Naive thymus-derived CD8-positive, alpha-beta T cell (primary cell): ENCODE results near the gene MED16. TPM values are rescaled to one million over a fixed set of nuclear protein-coding genes. Genes with fewer than 3 reads are reported as not detected.

ENCODE experiments used
- ATAC-seq, 2 donors: fragments of 150-1000 bp; cut with Tn5 transposase in 1 of 2; sonication (Bioruptor Pico), chemical (Tn5 transposase) in 1 of 2; 1 replicate in 1 of 2; 2 replicates in 1 of 2; pipeline ENCODE4 v1.10.0; 2021; ENCODE audit warnings: mild to moderate bottlenecking in 2 of 2, moderate library complexity in 2 of 2
- POLR2A ChIA-PET: fragments of 350-600 bp; sonication (Branson Sonifier 250); formaldehyde crosslinking; loops from one replicate; lab custom pipeline; 2021; ENCODE audit warnings: antibody characterized with exemption; lab: Charles Lee
- DNase-seq, 10 donors: peaks; one replicate each; pipeline versions ENCODE4 v3.0.0 to v3.0.0-alpha.2; 2020 to 2022
- H3K27ac Mint-ChIP-seq, 10 donors: one replicate each; pipeline ENCODE4 v1.8.0; 2020 to 2022; ENCODE audit warnings: mild to moderate bottlenecking in 10 of 10, mixed read lengths in 10 of 10, moderate library complexity in 4 of 10, inconsistent platforms in 1 of 10
- H3K27me3 Mint-ChIP-seq, 5 donors: one replicate each; pipeline ENCODE4 v1.8.0; 2021 to 2022; ENCODE audit warnings: mixed read lengths in 5 of 5
- H3K36me3 Mint-ChIP-seq, 3 donors: one replicate each; pipeline ENCODE4 v1.8.0; 2020 to 2022; ENCODE audit warnings: mixed read lengths in 3 of 3, mild to moderate bottlenecking in 2 of 3, inconsistent platforms in 1 of 3
- H3K4me1 Mint-ChIP-seq, 4 donors: one replicate each; pipeline ENCODE4 v1.8.0; 2021 to 2022; ENCODE audit warnings: mixed read lengths in 4 of 4
- H3K4me3 Mint-ChIP-seq, 10 donors: one replicate each; pipeline ENCODE4 v1.8.0; 2020 to 2022; ENCODE audit warnings: mild to moderate bottlenecking in 10 of 10, mixed read lengths in 10 of 10, moderate library complexity in 6 of 10, inconsistent platforms in 1 of 10
- H3K9me3 Mint-ChIP-seq, 9 donors: one replicate each; pipeline ENCODE4 v1.8.0; 2020 to 2022; ENCODE audit warnings: mixed read lengths in 9 of 9, mild to moderate bottlenecking in 3 of 9, inconsistent platforms in 1 of 9, moderate library complexity in 1 of 9
- polyA plus RNA-seq, 3 donors: library from polyadenylated mRNA; unstranded; fragments of 300-500 nt; fragmentation: Illumina TruSeq; gene quantifications; one replicate each; pipeline ENCODE4 v1.2.3, GENCODE V29; 2021
- total RNA-seq, 8 experiments: library from RNA in 2 of 8; stranded (reverse) in 2 of 8; gene quantifications; one replicate each; pipeline ENCODE4 v1.2.3 and lab custom pipeline; 2021 to 2026

Gene MED16
- total and polyA plus RNA-seq, 5 experiments from 2014 or later: 54.3 to 117 (median 68.8) TPM

GRCh38 chr19:871446-872265 lies 21.3 kb downstream of the MED16 start:
- ATAC-seq (peak in 1 of 2 donors; percentile 7), DNase-seq (peak in 4 of 10 donors; percentile 18 to 55 (median 36))
- H3K36me3 Mint-ChIP-seq: peaks cover 0 to 30% (median 4%) of the 10 kb centered on the region in 3 donors
- POLR2A ChIA-PET: interaction anchor here (0.9 to 2.6 kb wide), 11 partner anchors 9 to 196 kb away, joined by 3 to 23 read pairs (median 7); partner anchors contain the start of genes ARHGAP45, MED16, R3HDM4 and RNU6-9
- H3K27me3 Mint-ChIP-seq: peaks cover 0 to 2% (median 0%) of the 10 kb centered on the region in 5 donors
- peak overlapping the region in 9 of 10 donors; percentile 60 to 85 (median 82) for H3K4me3 Mint-ChIP-seq
- peak overlapping the region; percentile 59 to 96 (median 94) for H3K27ac Mint-ChIP-seq
- peaks cover 9 to 18% (median 11%) of the 10 kb centered on the region in 4 donors for H3K4me1 Mint-ChIP-seq
- no peaks in the 10 kb centered on the region for H3K9me3 Mint-ChIP-seq

GRCh38 chr19:870963-871401 lies 22.0 kb downstream of the MED16 start:
- Mint-ChIP-seq H3K4me1 (peaks cover 9 to 18% (median 11%) of the 10 kb centered on the region in 4 donors), H3K4me3 (no peak overlapping the region), H3K36me3 (peaks cover 0 to 28% (median 4%) of the 10 kb centered on the region in 3 donors), H3K27me3 (peaks cover 0 to 2% (median 0%) of the 10 kb centered on the region in 5 donors), H3K9me3 (no peaks in the 10 kb centered on the region), H3K27ac (peak overlapping the region in 4 of 10 donors; percentile 49 to 92 (median 61))
- POLR2A ChIA-PET: interaction anchor here (0.9 to 2.2 kb wide), 3 partner anchors 22 to 62 kb away, joined by 4 to 20 read pairs (median 11); partner anchors contain the start of genes MED16 and RNU6-9
- ATAC-seq (no peak), DNase-seq (no peak)

- no peak for ATAC-seq
- Mint-ChIP-seq H3K4me3 (peak overlapping the region in 2 of 10 donors; percentile 22 to 28), H3K4me1 (peaks cover 9 to 20% (median 11%) of the 10 kb centered on the region in 4 donors), H3K36me3 (peaks cover 0 to 28% (median 4%) of the 10 kb centered on the region in 3 donors), H3K27ac (peak overlapping the region in 7 of 10 donors; percentile 35 to 91 (median 63)), H3K9me3 (no peaks in the 10 kb centered on the region), H3K27me3 (peaks cover 0 to 2% (median 0%) of the 10 kb centered on the region in 5 donors)
- DNase-seq: no peak
- POLR2A ChIA-PET: interaction anchor here (0.7 to 1.4 kb wide), 2 partner anchors 18 to 27 kb away, joined by 3 to 4 read pairs; no protein-coding TSS in a partner anchor
These were observed 22.7 kb downstream of the MED16 start for GRCh38 chr19:870314-870713.

- no peak for ATAC-seq
- Mint-ChIP-seq H3K27me3 (peaks cover 0 to 2% (median 0%) of the 10 kb centered on the region in 5 donors), H3K9me3 (no peaks in the 10 kb centered on the region), H3K4me3 (peak overlapping the region in 1 of 10 donors; percentile 39), H3K4me1 (peaks cover 9 to 23% (median 12%) of the 10 kb centered on the region in 4 donors), H3K27ac (peak overlapping the region in 5 of 10 donors; percentile 35 to 91 (median 63)), H3K36me3 (peaks cover 0 to 28% (median 4%) of the 10 kb centered on the region in 3 donors)
- POLR2A ChIA-PET: interaction anchor here (0.7 to 13.5 kb wide), 3 partner anchors 19 to 48 kb away, joined by 3 to 165 read pairs (median 4); partner anchors contain the start of genes KISS1R and R3HDM4
- DNase-seq: no peak
These were observed 23.5 kb downstream of the MED16 start for GRCh38 chr19:869245-870177.

- peaks cover 9 to 28% (median 15%) of the 10 kb centered on the region in 4 donors for H3K4me1 Mint-ChIP-seq
- H3K27me3 Mint-ChIP-seq: peaks cover 0 to 2% (median 0%) of the 10 kb centered on the region in 5 donors
- peak overlapping the region in 2 of 10 donors; percentile 11 to 67 for H3K27ac Mint-ChIP-seq
- no peak for DNase-seq
- peaks cover 0 to 28% (median 4%) of the 10 kb centered on the region in 3 donors for H3K36me3 Mint-ChIP-seq
- no peaks in the 10 kb centered on the region for H3K9me3 Mint-ChIP-seq
- POLR2A ChIA-PET: interaction anchor here (13.5 kb wide), 1 partner anchor 49 kb away, joined by 165 read pairs; the partner anchor contains the start of genes KISS1R and R3HDM4
- H3K4me3 Mint-ChIP-seq: no peak overlapping the region
- no peak for ATAC-seq
These were observed 24.3 kb downstream of the MED16 start for GRCh38 chr19:868458-869244.

- Mint-ChIP-seq H3K4me3 (no peak overlapping the region), H3K36me3 (peaks cover 0 to 28% (median 4%) of the 10 kb centered on the region in 3 donors), H3K9me3 (no peaks in the 10 kb centered on the region), H3K4me1 (peaks cover 11 to 34% (median 21%) of the 10 kb centered on the region in 4 donors), H3K27ac (peak overlapping the region in 1 of 10 donors; percentile 43), H3K27me3 (peaks cover 0 to 2% (median 0%) of the 10 kb centered on the region in 5 donors)
- DNase-seq (no peak), ATAC-seq (no peak)
- POLR2A ChIA-PET: interaction anchor here (0.8 to 13.5 kb wide), 3 partner anchors 28 to 49 kb away, joined by 3 to 165 read pairs (median 3); partner anchors contain the start of genes KISS1R and R3HDM4
These were observed 25.0 kb downstream of the MED16 start for GRCh38 chr19:867855-868457.

- POLR2A ChIA-PET: interaction anchor here (0.8 to 13.5 kb wide), 5 partner anchors 26 to 152 kb away, joined by 3 to 165 read pairs (median 3); partner anchors contain the start of genes KISS1R, MED16, R3HDM4 and RNU6-9
- Mint-ChIP-seq H3K4me1 (peaks cover 15 to 35% (median 22%) of the 10 kb centered on the region in 4 donors), H3K27ac (peak overlapping the region in 3 of 10 donors; percentile 43 to 74 (median 57)), H3K4me3 (no peak overlapping the region), H3K36me3 (peaks cover 0 to 28% (median 4%) of the 10 kb centered on the region in 3 donors), H3K9me3 (no peaks in the 10 kb centered on the region), H3K27me3 (peaks cover 0 to 2% (median 0%) of the 10 kb centered on the region in 5 donors)
- no peak for ATAC-seq
- no peak for DNase-seq
These were observed 25.6 kb downstream of the MED16 start for GRCh38 chr19:867301-867793.

- POLR2A ChIA-PET: interaction anchor here (0.8 to 13.5 kb wide), 6 partner anchors 27 to 153 kb away, joined by 3 to 165 read pairs (median 6); partner anchors contain the start of genes KISS1R, MED16, R3HDM4 and RNU6-9
- no peak overlapping the region for H3K27ac Mint-ChIP-seq
- H3K36me3 Mint-ChIP-seq: peaks cover 0 to 28% (median 4%) of the 10 kb centered on the region in 3 donors
- peaks cover 13 to 30% (median 18%) of the 10 kb centered on the region in 4 donors for H3K4me1 Mint-ChIP-seq
- H3K9me3 Mint-ChIP-seq: no peaks in the 10 kb centered on the region
- DNase-seq: no peak
- H3K4me3 Mint-ChIP-seq: no peak overlapping the region
- peaks cover 0 to 2% (median 0%) of the 10 kb centered on the region in 5 donors for H3K27me3 Mint-ChIP-seq
- no peak for ATAC-seq
These were observed 26.2 kb downstream of the MED16 start for GRCh38 chr19:866769-867300.

- DNase-seq (no peak), ATAC-seq (no peak)
- Mint-ChIP-seq H3K27me3 (peaks cover 0 to 5% (median 0%) of the 10 kb centered on the region in 5 donors), H3K4me3 (peak overlapping the region; percentile 60 to 85 (median 74)), H3K27ac (peak overlapping the region in 9 of 10 donors; percentile 63 to 90 (median 81)), H3K9me3 (no peaks in the 10 kb centered on the region), H3K36me3 (peaks cover 0 to 7% (median 0%) of the 10 kb centered on the region in 3 donors), H3K4me1 (peaks cover 9 to 26% (median 19%) of the 10 kb centered on the region in 4 donors)
- POLR2A ChIA-PET: interaction anchor here (0.6 to 13.5 kb wide), 23 partner anchors 9 to 406 kb away, joined by 3 to 165 read pairs (median 5); partner anchors contain the start of genes CIRBP, KISS1R, MED16 and R3HDM4
These were observed 29.7 kb downstream of the MED16 start for GRCh38 chr19:863315-863620.
